ENCODE measurements around the gene AHI1.

AHI1 gene

DNA sequence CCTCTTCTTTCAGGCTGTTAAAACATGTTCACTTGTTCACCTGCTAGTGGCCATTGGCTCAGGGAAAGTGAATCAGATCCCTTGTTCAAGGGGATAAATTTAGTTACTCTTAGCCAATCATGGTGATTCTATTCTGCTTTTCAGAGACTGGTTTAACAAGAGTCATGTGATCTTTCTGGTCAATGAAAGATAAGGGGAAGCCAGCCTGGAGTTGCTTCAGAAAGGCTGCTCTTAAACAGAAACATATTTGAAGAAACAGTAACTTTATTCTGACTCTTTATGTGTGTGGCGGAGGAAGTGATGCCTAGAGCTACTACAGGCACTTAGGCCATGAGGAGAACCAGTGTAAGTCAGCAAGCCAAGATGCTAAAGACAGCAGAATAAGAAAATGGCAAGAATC lies 28.1 kb upstream of the AHI1 start:
- H2AFZ ChIP-seq (ENCODE audit: low read depth, low read length): no peak overlapping the region
- no peak overlapping the region for H3K27ac ChIP-seq (ENCODE audit: low read length)
- H3K4me1 ChIP-seq (ENCODE audit: low read length): peaks cover 7% of the 10 kb centered on the region
- TF ChIP-seq, protein P1, sequence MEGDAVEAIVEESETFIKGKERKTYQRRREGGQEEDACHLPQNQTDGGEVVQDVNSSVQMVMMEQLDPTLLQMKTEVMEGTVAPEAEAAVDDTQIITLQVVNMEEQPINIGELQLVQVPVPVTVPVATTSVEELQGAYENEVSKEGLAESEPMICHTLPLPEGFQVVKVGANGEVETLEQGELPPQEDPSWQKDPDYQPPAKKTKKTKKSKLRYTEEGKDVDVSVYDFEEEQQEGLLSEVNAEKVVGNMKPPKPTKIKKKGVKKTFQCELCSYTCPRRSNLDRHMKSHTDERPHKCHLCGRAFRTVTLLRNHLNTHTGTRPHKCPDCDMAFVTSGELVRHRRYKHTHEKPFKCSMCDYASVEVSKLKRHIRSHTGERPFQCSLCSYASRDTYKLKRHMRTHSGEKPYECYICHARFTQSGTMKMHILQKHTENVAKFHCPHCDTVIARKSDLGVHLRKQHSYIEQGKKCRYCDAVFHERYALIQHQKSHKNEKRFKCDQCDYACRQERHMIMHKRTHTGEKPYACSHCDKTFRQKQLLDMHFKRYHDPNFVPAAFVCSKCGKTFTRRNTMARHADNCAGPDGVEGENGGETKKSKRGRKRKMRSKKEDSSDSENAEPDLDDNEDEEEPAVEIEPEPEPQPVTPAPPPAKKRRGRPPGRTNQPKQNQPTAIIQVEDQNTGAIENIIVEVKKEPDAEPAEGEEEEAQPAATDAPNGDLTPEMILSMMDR (IDR thresholded peaks at IDR 0.05; ENCODE audit: low read depth, low read length): no peak
- no peak for TF ChIP-seq EZH2phosphoT487 (IDR thresholded peaks at IDR 0.05; ENCODE audit: low read depth)
- no peaks in the 10 kb centered on the region for H3K9me3 ChIP-seq (ENCODE audit: insufficient read depth, low read length)
- H3K79me2 ChIP-seq (ENCODE audit: low read length): no peaks in the 10 kb centered on the region
- H4K20me1 ChIP-seq (ENCODE audit: insufficient read depth, low read length): no peaks in the 10 kb centered on the region
- no peaks in the 10 kb centered on the region for H3K36me3 ChIP-seq (replicated peaks; ENCODE audit: low read depth, low read length)
- no peak overlapping the region for H3K4me3 ChIP-seq (ENCODE audit: low read length)
- H3K9ac ChIP-seq (ENCODE audit: low read length): no peak overlapping the region
- no peaks in the 10 kb centered on the region for H3K27me3 ChIP-seq (ENCODE audit: low read depth, low read length)
- H3K4me2 ChIP-seq (ENCODE audit: low read length): no peak overlapping the region

DNA sequence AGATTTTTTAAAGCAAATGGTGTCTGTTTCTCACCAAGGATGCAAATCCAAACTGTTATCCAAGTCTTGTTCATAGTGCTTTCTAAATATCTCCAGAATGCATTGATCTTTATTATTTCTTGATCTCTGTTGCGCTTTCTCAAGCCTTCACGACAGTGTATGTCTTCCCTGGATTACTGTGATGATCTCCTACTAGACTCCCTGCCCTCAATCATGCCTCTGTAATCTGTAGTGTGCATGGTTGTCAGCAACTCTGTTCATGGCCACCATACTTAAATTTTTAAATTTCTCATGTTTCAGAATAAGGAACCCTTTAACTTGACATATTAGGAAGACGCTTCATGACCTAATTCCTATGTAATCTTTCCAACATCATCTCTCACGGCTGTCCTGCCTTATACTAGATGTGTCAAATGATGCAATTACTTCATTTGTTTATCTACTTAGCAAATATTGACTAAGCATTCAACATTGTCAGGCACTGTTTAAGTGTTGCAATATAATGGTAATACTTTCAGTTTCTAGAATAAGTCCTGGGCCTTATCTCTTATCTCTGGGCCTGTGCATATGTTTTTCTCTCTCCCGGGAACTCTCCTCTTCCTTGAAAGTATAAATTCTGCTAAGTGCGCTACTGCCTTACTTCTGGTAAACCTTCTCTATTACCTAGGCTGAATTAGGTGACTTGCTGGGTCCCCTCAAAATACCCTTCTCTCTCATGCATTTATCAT lies 25.6 kb upstream of the AHI1 start:
- Histone ChIP-seq H3K4me2 (ENCODE audit: low read length) (no peak overlapping the region), H3K79me2 (ENCODE audit: low read length) (no peaks in the 10 kb centered on the region), H3K9ac (ENCODE audit: low read length) (no peak overlapping the region), H3K27ac (ENCODE audit: low read length) (no peak overlapping the region), H2AFZ (ENCODE audit: low read depth, low read length) (no peak overlapping the region), H3K4me3 (ENCODE audit: low read length) (no peak overlapping the region), H4K20me1 (ENCODE audit: insufficient read depth, low read length) (no peaks in the 10 kb centered on the region), H3K27me3 (ENCODE audit: low read depth, low read length) (no peaks in the 10 kb centered on the region), H3K9me3 (ENCODE audit: insufficient read depth, low read length) (no peaks in the 10 kb centered on the region), H3K4me1 (ENCODE audit: low read length) (peaks cover 7% of the 10 kb centered on the region), H3K36me3 (replicated peaks; ENCODE audit: low read depth, low read length) (no peaks in the 10 kb centered on the region)
- no peak for TF ChIP-seq EZH2phosphoT487 (IDR thresholded peaks at IDR 0.05; ENCODE audit: low read depth)
- TF ChIP-seq, protein P1 (IDR thresholded peaks at IDR 0.05; ENCODE audit: low read depth, low read length): no peak

DNA sequence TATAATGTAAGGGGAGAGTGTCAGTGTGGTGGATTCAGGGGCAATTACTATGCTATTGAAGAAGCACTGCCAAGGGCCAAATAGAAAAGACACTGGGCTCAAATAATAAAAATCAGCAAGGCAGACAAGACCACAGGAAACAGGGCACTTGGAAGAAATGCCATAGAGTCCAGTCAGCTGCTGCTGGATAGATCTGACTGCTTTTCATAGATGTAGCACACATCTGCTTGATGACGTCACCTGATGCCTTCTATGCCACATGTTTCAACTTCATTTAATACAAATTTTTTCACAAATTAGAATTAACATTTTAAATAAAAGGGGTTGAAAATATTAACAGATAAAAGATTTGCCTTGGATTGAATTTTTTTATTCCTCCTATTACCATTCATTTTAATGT lies 23.9 kb upstream of the AHI1 start:
- Histone ChIP-seq H4K20me1 (ENCODE audit: insufficient read depth, low read length) (no peaks in the 10 kb centered on the region), H3K79me2 (ENCODE audit: low read length) (no peaks in the 10 kb centered on the region), H3K4me2 (ENCODE audit: low read length) (no peak overlapping the region), H3K27ac (ENCODE audit: low read length) (no peak overlapping the region), H3K27me3 (ENCODE audit: low read depth, low read length) (no peaks in the 10 kb centered on the region), H3K9ac (ENCODE audit: low read length) (no peak overlapping the region), H3K9me3 (ENCODE audit: insufficient read depth, low read length) (no peaks in the 10 kb centered on the region), H3K4me3 (ENCODE audit: low read length) (no peak overlapping the region), H2AFZ (ENCODE audit: low read depth, low read length) (no peak overlapping the region), H3K36me3 (replicated peaks; ENCODE audit: low read depth, low read length) (no peaks in the 10 kb centered on the region), H3K4me1 (ENCODE audit: low read length) (peaks cover 7% of the 10 kb centered on the region)
- TF ChIP-seq, protein P1 (IDR thresholded peaks at IDR 0.05; ENCODE audit: low read depth, low read length): no peak
- TF ChIP-seq EZH2phosphoT487 (IDR thresholded peaks at IDR 0.05; ENCODE audit: low read depth): no peak

DNA sequence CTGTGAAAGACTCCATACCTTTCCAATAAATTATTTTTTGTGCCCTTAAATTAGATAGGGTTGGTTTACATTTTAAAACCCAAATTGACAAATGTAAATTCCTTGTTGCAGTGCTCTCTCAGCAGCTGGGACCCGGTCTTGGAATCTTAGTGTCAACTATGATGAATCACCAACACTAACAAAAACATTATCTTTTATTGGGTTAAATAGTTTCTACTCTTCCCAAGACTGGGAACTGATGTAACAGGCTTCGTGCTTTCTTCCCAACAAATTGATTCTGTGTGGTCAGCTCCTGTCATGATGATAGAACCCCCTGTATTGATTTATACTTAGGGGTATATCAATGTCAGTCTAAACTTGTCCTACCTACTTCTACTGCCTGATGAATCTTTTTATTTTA lies 23.2 kb upstream of the AHI1 start:
- no peak for TF ChIP-seq EZH2phosphoT487 (IDR thresholded peaks at IDR 0.05; ENCODE audit: low read depth)
- TF ChIP-seq, protein P1 (IDR thresholded peaks at IDR 0.05; ENCODE audit: low read depth, low read length): no peak
- H3K9ac ChIP-seq (ENCODE audit: low read length): no peak overlapping the region
- H4K20me1 ChIP-seq (ENCODE audit: insufficient read depth, low read length): no peaks in the 10 kb centered on the region
- H3K27me3 ChIP-seq (ENCODE audit: low read depth, low read length): no peaks in the 10 kb centered on the region
- H3K4me1 ChIP-seq (ENCODE audit: low read length): peaks cover 7% of the 10 kb centered on the region
- H3K36me3 ChIP-seq (replicated peaks; ENCODE audit: low read depth, low read length): no peaks in the 10 kb centered on the region
- no peak overlapping the region for H3K4me2 ChIP-seq (ENCODE audit: low read length)
- no peak overlapping the region for H3K27ac ChIP-seq (ENCODE audit: low read length)
- H3K9me3 ChIP-seq (ENCODE audit: insufficient read depth, low read length): no peaks in the 10 kb centered on the region
- no peak overlapping the region for H3K4me3 ChIP-seq (ENCODE audit: low read length)
- no peaks in the 10 kb centered on the region for H3K79me2 ChIP-seq (ENCODE audit: low read length)
- no peak overlapping the region for H2AFZ ChIP-seq (ENCODE audit: low read depth, low read length)

All from OCI-LY3 (cell line).